Measurements from ENCODE around the gene RIPOR3. TPM values are rescaled to one million over a fixed set of nuclear protein-coding genes. Genes with fewer than 3 reads are reported as not detected.
"Not testable (repeated sequence)": the region's sequence is repeated elsewhere in the genome, so short reads cannot be mapped to it uniquely, and the experiment has no call there.

Gene RIPOR3
- total RNA-seq, 4 donors from 2014 or later: 1.8 to 12.7 (median 4.9) TPM

DNA sequence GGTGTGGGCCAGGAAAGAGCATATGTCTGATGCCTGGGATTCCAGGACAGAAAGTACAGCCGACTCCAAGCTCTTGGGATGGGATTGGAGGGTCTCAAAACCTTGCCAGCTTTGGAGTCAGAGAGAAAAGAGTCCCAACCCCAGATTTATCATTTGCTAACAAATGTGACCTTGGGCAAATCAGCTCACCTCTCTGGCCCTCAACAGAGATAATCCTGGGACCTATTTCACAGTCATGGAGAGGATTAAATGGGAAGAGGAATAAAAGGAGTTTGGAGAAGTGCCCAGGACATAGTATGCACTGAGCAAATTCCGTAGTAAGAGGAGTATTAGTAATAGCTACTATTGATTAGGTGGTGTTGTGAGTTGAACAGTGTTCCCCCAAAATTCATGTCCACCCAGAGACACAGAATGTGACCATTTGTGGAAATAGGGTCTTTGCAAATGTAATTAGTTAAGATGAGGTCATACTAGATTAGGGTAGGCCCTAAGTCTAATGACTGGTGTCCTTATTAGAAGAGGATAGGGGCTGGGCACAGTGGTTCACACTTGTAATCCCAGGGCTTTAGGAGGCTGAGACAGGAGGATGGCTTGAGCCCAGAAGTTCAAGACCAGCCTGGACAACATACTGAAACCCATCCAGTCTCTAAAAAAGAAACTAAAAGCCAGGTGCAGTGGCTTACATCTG is 17.1 kb downstream of the RIPOR3 start:
- intact Hi-C loops (cut with DNase I; ENCODE audit: low total_unique reads): no loop called here
- DNase-seq (ENCODE audit: low spot score in 2 of 2): no peak
- 42% methylated on average over 2 of the region's 2 CpGs for WGBS, 2 donors
- H3K4me3 ChIP-seq (ENCODE audit: low read depth, poor library complexity, severe bottlenecking): no peak overlapping the region
- no peak for TF ChIP-seq POLR2A (IDR thresholded peaks at IDR 0.05)
- TF ChIP-seq, protein P1, sequence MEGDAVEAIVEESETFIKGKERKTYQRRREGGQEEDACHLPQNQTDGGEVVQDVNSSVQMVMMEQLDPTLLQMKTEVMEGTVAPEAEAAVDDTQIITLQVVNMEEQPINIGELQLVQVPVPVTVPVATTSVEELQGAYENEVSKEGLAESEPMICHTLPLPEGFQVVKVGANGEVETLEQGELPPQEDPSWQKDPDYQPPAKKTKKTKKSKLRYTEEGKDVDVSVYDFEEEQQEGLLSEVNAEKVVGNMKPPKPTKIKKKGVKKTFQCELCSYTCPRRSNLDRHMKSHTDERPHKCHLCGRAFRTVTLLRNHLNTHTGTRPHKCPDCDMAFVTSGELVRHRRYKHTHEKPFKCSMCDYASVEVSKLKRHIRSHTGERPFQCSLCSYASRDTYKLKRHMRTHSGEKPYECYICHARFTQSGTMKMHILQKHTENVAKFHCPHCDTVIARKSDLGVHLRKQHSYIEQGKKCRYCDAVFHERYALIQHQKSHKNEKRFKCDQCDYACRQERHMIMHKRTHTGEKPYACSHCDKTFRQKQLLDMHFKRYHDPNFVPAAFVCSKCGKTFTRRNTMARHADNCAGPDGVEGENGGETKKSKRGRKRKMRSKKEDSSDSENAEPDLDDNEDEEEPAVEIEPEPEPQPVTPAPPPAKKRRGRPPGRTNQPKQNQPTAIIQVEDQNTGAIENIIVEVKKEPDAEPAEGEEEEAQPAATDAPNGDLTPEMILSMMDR (IDR thresholded peaks at IDR 0.05): no peak

- 84 to 89% methylated on average over 19 of the region's 19 CpGs for WGBS, 2 donors
- no peak overlapping the region for H3K4me3 ChIP-seq (ENCODE audit: low read depth, poor library complexity, severe bottlenecking)
- no peak for DNase-seq (ENCODE audit: low spot score in 2 of 2)
- TF ChIP-seq, protein P1 (IDR thresholded peaks at IDR 0.05): no peak
- no peak for TF ChIP-seq POLR2A (IDR thresholded peaks at IDR 0.05)
- intact Hi-C loops (cut with DNase I; ENCODE audit: low total_unique reads): no loop called here
Observed at GRCh38 chr20:50673466-50674137, 17.7 kb downstream of the RIPOR3 start.

GRCh38 chr20:50673146-50673465 is 18.2 kb downstream of the RIPOR3 start:
- TF ChIP-seq, protein P1 (IDR thresholded peaks at IDR 0.05): no peak
- no peak for TF ChIP-seq POLR2A (IDR thresholded peaks at IDR 0.05)
- 92 to 95% methylated on average over 6 to 7 of the region's 7 CpGs for WGBS, 2 donors
- intact Hi-C loops (cut with DNase I; ENCODE audit: low total_unique reads): no loop called here

DNA sequence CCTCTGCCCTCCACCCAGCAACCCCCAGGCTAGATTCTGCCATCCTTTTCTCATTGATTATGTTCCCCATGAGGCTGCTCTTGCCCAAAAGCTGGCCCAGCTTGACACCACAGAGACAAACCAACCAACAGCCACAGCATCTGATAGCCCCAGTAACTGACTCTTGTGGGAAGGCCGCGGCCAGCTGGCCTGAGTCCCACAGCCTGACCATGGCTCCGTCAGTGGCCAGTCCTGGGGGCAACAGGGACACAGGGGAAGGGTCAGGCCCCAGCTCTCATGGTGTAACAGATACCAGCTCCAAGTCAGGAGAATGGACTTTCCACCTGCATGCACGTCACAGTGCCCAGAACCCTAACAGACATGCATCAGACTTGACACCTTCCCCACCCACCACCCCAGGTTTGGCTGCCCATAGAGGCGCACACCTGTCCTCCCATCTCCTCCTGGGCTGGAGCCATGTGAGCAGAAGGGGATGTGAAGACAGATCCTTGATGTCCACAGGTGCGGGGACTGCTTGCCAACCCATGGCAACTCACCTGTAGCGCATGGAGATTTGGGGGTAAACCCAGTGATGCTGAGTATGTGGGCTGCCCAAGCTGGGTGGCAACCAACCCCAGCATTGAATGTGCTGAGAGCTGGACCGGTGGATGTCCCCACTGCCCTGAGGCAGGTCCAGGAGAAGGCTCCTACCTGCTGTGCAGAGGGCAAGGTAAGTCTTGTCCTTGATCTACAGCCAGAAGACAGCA is 18.8 kb downstream of the RIPOR3 start:
- no peak for TF ChIP-seq POLR2A (IDR thresholded peaks at IDR 0.05)
- TF ChIP-seq, protein P1 (IDR thresholded peaks at IDR 0.05): no peak
- no peak overlapping the region for H3K4me3 ChIP-seq (ENCODE audit: low read depth, poor library complexity, severe bottlenecking)
- intact Hi-C loops (cut with DNase I; ENCODE audit: low total_unique reads): no loop called here
- DNase-seq (ENCODE audit: low spot score in 2 of 2): no peak
- WGBS, 2 donors: 96 to 100% methylated on average over 4 to 7 of the region's 8 CpGs

More at GRCh38 chr20:50673146-50673465, 18.2 kb downstream of the RIPOR3 start:
- DNase-seq (ENCODE audit: low spot score in 2 of 2): no peak
- no peak overlapping the region for H3K4me3 ChIP-seq (ENCODE audit: low read depth, poor library complexity, severe bottlenecking)

GRCh38 chr20:50671626-50672025 is 19.7 kb downstream of the RIPOR3 start:
- intact Hi-C loops (cut with DNase I; ENCODE audit: low total_unique reads): no loop called here
- no peak for DNase-seq (ENCODE audit: low spot score in 2 of 2)
- TF ChIP-seq POLR2A (IDR thresholded peaks at IDR 0.05): no peak
- TF ChIP-seq, protein P1 (IDR thresholded peaks at IDR 0.05): no peak
- no peak overlapping the region for H3K4me3 ChIP-seq (ENCODE audit: low read depth, poor library complexity, severe bottlenecking)
- 96 to 97% methylated on average over 3 of the region's 3 CpGs for WGBS, 2 donors

DNA sequence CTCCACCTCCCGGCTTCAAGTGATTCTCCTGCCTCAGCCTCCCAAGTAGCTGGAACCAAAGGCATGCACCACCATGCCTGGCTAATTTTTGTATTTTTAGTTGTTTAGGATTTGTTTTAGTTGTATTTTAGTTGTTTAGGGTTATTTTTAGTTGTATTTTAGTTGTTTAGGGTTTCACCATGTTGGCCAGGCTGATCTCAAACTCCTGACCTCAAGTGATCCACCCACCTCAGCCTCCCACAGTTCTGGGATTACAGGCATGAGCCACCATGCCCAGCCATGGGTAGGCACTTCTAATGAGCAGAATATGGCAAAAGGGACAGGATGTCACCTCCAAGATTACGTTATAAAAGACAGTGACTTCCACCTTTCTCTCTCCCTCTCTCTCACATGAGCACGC is 20.3 kb downstream of the RIPOR3 start:
- intact Hi-C loops (cut with DNase I; ENCODE audit: low total_unique reads); H3K4me3 ChIP-seq (ENCODE audit: low read depth, poor library complexity, severe bottlenecking): not testable (repeated sequence)
- WGBS, 2 donors: 63 to 67% methylated on average over 3 of the region's 3 CpGs

More for the DNA sequence above, 20.3 kb downstream of the RIPOR3 start:
- DNase-seq (ENCODE audit: low spot score in 2 of 2): not testable (repeated sequence)

Data from lower leg skin (tissue), 4 donors.